NCI-H510A treated with DMSO at 0.1 percent for 48 hours (cell line): ENCODE measurements around the gene CEBPG.
A peak's percentile ranks its signal among the peaks of the same experiment; 100 is the strongest.

Experiments used
- DNase-seq: peaks from one replicate; lab custom pipeline; 2025; lab: John Stamatoyannopoulos, UW

Gene CEBPG

DNA sequence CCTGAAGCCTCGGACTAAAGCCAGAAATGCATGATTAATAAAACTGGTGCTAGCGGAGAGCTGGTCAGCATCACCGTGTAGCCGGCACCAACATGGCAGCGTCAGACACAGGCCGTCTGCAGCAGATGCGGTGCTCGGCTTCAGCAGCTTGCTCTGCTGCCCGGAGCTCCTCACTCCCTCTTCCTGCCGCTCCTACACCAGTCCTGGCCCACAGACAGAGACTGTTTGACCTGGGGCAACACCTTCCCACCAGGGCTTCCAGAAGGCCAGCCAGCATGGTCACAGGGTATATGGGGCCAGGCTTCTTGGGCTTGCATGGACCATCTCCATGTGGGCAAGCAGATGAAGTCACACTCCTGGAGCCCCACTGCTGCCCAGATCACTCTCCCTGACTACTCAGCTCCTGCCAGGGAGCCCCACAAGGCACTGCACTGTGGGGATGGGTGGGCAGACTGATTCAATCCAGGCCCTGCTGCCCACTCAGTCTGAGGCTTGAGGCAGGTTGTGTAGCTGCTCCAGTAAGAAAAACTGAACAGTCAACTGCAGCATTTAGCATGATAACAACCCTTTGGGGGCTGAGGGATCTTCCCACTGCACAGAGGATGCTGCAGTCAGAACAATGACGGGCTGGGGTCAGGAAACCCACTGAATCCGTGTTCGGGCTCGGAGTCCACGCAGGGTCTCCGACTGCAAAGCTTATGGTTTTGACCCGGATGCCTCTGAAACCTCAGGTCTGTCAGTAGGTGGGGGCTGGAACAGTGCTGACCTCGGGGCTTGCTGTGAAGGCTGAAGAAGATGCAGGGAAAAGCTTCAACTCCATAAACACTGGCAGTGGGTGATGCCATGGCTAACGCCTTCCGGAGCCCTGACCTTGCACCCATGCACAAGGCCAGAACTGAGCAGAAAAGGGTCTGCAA is 45.6 kb downstream of the CEBPG start:
- DNase-seq = no peak

DNA sequence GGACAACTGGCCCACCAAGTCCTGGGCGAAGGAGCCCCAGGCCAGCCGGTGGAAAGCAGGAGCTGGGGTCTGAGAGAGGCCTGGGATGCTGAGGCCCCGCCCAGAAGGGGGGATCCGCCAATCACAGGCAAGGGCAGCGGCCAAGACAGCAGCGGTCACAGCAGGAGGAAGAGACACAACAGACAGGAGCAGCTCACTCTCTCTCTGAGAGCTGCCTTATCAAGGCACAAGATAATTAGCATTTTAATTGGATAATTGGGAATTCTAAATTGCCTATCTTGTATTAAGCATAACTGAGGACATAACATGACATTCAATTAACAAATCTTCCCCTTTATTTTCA is 46.2 kb downstream of the CEBPG start:
- DNase-seq = no peak

DNA sequence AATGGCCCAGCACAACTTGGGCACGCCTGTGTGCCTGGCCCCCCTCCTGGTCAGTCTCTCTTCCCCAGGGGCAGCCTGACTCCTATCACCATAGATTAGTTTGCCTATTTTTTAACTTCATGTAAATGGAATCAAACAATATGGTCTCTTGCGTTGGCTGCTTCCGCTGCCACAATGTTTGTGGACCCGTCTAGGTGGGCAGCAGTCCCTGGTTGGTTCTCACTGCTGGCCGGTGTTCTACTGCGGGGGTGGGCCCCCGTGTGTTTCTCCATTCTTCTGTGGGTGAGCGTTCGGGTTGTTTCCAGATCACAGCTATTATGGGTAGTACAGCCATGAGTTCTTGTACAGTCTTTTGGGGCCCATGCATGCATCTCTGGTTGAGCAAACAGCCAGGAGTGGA is 47.3 kb downstream of the CEBPG start:
- DNase-seq = no peak

DNA sequence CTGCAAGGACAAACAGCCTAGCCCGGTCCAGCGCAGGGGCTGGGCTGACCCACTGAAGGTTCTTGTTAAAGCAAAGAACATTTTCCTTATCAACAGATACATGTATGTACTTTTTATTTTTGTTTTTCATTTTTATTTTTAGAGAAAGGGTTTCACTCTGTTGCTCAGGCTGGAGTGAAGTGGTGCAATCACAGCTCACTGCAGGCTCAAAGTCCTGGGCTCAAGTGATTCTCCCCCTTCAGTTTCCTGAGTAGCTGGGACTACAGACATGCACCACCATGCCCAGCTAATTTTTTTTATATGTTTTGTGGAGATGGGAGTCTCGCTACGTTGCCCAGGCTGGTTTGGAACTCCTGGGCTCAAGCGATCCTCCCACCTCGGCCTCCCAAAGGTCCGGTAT is 47.9 kb downstream of the CEBPG start:
- DNase-seq = no peak

DNA sequence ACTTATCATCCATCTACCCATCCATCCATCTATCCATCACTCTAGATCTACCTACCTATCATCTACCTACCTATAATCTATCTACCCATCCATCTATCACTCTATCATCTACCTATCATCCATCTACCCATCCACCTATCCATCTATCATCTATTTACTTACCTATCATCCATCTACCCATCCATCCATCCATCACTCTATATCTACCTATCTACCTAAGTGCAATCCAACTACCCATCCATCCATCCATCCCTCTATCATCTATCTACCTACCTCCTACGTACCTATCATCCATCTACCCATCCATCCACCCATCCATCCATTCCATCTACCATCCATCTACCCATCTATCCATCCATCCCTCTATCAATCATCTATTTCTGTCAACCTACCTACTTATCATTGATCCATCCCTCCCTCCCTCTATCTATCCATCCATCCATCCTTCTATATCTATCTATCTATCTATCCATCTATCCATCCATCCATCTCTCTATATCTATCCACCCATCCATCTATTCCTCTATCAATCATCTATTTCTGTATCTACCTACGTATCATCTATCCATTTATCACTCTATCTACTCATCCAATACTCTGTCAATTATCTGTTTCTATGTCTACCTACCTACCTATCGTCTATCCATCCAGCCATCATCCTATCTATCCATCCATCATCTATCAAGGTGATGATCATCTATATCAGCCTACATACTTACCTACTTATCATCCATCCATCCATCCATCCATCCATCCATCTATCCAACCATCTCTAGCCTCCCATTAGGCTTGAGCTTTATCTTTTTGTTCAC is 49.1 kb downstream of the CEBPG start:
- DNase-seq = no peak

- no peak for DNase-seq
Observed at GRCh38 chr19:33424181-33424580, 50.7 kb downstream of the CEBPG start.

DNA sequence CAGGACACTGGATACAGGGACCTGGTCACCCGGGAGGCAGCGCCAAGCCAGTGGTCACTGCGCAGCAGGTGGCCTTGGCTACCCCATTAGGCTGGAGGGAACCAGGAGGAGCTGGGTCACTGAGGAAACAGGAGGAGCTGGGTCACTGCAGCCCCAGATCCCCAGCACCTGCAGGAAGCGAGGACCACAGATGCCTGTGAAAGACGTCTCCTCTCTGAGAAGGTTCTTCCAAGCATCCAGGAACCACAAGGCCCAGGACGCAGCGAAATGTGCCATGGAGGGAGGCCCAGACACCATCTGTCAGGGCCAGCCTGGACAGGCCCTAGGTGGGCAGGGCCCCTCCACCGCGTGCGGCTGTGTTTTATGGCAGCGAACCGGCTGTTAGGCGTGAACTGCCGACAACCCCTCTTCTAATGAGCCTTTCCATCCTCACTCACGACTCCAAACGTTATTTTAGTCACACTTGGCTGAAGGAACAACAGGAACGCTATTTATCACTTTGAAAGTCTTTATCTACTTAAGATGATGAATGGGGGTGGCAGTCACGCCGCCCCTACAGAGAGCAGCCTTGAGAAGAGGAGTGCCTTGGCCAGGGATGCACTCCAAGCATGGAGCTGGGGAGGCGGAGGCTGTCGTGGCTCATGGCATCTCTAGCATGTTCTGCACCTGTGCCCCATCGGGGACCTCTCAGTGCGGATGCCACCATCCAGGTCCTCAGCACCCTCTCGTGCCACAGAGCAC is 53.3 kb downstream of the CEBPG start:
- DNase-seq = no peak

DNA sequence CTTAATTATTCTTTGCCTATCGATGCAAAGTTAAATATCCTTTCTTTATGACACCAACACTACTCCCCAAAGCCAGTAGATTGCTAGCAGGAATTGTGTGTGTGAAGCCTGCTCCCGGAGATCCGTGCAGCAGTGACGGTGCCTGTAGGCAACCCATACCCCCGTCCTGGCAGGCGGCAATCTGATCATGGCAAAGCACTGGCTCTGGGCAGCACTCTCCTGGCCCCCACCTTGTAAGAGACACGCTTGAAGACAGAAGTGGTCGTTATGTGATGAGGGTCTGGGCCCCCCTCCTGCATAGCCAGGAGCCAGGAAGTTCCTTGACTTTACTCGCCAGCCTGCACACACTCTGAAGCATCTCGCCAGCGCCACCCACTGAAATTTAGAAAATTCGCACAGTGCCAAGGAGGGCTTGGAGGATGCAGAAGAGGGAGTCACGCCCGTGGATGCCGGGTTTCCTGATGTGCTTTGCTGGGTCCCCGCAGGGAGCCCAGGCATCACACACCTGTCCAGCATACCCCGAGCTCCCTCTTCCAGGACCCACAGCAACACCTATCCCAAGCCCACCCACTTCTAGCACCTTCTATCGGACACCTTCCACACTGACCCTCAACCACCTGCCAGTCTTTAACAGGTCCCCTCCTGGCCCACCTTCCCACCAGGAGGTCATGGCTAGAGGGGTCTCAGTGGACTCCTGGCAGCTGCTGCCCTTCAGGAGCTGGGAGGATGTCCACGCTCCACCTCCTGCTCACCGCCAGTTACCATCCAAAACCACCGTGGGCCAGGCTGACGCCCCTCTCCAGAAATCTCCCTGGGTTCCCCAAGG is 54.5 kb downstream of the CEBPG start:
- no peak for DNase-seq

GRCh38 chr19:33428627-33429125 is 55.2 kb downstream of the CEBPG start:
- DNase-seq = no peak

DNA sequence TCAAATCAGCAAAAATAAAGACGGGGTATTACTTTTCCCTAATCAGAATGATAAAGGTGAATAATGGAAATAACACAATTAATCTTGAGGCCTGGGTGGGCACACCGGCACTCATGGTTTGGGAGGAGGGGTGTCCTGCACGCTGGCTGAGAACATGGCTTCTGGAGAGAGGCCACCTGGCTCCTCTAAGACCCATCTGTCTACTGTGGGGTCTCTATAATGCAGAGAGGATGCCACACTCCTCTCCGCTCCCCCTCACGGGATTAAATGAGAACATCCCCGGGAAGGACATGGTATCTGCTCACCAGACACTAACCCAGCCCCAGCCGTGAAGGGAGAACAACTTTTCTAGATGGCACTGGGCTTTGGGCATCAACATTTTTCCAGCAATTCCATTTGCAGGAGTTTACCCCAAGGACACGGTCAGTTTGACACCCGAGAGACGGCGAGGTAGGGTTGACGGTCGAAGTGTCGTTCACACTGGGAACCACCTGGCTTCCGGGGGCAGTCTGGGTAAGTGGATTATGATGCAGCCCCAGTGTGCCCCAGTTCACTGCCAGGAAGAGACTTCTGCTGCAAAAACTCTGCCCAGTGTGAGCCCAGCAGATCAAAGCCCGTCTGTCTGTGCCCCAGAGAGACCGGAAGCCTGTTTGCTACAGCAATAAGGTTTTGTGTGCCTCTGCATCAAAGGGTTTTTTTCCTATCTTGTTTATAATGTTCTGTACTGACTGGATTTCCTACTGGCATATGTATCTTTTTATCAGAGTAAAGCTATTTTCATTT is 56.6 kb downstream of the CEBPG start:
- no peak for DNase-seq

DNA sequence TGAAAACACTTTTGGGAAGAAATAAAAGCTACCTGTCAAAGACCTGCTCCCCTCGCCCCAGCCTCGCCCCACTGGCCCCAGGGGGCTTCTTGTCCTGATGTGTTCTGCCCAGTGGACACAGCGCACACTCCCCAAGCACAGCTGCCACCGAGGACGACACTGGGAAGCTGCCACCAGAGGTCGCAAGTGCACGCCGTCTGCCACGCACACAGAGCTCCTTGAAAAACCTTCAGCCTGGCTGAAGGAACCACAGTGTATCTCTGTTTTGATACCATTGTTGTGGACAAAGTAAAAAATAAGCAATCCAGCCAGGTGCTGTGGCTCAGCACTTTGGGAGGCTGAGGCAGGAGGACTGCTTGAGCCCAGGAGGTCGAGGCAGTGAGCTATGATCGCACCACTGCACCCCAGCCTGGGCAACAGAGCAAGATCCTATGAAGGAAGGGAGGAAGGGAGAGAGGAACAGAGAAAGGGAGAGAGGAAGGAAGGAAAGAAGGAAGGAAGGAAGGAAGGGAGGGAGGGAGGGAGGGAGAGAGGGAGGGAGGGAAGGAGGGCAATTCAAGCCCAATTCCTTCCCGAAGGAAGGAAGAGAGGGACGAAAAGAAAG is 57.3 kb downstream of the CEBPG start:
- DNase-seq = peak; percentile 31

DNA sequence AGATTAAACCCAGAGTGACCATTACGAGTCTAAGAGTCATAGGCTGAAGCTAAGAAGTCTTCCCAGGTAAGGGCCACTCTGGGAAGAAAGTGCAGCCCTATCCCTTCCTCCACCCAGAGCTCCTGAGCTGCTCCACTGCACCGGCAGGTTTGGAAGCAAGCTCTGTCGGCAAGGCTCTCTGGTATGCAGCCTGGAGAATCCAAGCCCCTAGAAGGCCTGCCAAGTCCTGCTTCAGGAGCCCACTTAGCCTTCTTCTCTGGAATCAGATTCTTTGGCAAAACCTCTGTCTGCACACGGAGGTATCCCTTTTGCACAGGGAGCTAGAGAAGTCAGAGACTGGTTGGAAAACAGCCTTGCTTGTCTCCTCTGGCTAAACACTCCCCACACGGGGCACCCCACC is 58.5 kb downstream of the CEBPG start:
- no peak for DNase-seq
